K562 (cell line): Measurements from ENCODE around the gene UBA7.

Experiments used
- EZH2 ChIP-seq: IDR thresholded peaks from 2 replicates; pipeline ENCODE4 v1.6.1; 2012; ENCODE audit warnings: low read depth, mild to moderate bottlenecking, inconsistent platforms, low read length, borderline replicate concordance
- RAD21 ChIP-seq, 2 experiments: fragments of 250-450 bp in 1 of 2; fragments of 450-650 bp in 1 of 2; sonication (Bioruptor Pico) in 1 of 2; formaldehyde crosslinking in 1 of 2; IDR thresholded peaks in 1 of 2; conservative IDR thresholded peaks in 1 of 2; 2 replicates each; pipeline versions ENCODE4 v1.4.0 to v1.8.0; 2020 to 2022; ENCODE audit warnings: mild to moderate bottlenecking in 2 of 2, moderate library complexity in 1 of 2
- TEAD4 ChIP-seq, 2 experiments: sonication (generic) in 1 of 2; formaldehyde crosslinking in 1 of 2; IDR thresholded peaks; 2 replicates each; pipeline versions ENCODE4 v1.6.1 to v1.8.0; 2012 to 2022; ENCODE audit warnings: borderline replicate concordance in 1 of 2, inconsistent platforms in 1 of 2, low read length in 1 of 2, mild to moderate bottlenecking in 1 of 2, missing genetic modification reagents in 1 of 2
- TF ChIP-seq, protein P1 (sequence below), 3 experiments: IDR thresholded peaks in 2 of 3; conservative IDR thresholded peaks in 1 of 3; 2 replicates each; pipeline ENCODE4 v1.5.1; 2011 to 2012; ENCODE audit warnings: low read length in 3 of 3, mild to moderate bottlenecking in 3 of 3, control low read depth in 2 of 3, improper control_type of control experiment in 1 of 3, inconsistent platforms in 1 of 3, low read depth in 1 of 3, mixed read lengths in 1 of 3, moderate library complexity in 1 of 3; ENCODE audit not compliant: insufficient read depth in 2 of 3

DNA sequence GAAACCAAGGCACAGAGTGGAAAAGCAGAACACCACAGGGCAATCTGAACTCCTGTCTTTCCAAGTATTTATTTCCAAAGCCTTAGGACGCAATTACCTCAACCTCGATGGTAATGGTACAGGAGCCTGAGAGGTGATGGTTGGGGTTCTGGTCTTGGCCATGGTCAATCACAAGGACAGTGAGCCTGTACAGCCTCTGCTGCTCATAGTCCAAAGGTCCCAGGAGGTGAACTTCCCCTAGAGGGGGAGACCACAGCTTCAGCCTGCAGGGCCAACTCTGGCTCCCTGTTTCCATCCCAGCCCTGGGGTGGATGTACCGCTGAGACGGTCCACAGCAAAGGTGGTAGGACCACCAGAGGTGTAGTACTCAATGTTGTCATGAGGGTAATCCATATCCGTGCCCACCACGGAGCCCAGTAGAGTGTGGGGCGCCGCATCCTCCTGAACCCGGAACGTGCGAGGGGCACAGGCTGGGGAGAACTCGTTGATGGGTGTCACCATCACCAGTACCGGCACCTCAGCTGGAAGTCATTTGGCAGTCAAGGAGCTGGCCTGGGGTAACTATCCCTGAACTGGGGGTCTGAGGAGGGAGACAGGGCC, 20.2 kb downstream of the UBA7 start:
- TF ChIP-seq TEAD4 (IDR thresholded peaks at IDR 0.05; ENCODE audit: low read length) (no peak), TEAD4 (CRISPR knock-in tag; IDR thresholded peaks at IDR 0.05; ENCODE audit: borderline replicate concordance) (no peak), EZH2 (no peak), RAD21 (CRISPR knock-in tag; conservative IDR thresholded peaks at IDR 0.05 in 1 of 2, IDR thresholded peaks at IDR 0.05 in 1 of 2) (no peak)
- TF ChIP-seq, protein P1, sequence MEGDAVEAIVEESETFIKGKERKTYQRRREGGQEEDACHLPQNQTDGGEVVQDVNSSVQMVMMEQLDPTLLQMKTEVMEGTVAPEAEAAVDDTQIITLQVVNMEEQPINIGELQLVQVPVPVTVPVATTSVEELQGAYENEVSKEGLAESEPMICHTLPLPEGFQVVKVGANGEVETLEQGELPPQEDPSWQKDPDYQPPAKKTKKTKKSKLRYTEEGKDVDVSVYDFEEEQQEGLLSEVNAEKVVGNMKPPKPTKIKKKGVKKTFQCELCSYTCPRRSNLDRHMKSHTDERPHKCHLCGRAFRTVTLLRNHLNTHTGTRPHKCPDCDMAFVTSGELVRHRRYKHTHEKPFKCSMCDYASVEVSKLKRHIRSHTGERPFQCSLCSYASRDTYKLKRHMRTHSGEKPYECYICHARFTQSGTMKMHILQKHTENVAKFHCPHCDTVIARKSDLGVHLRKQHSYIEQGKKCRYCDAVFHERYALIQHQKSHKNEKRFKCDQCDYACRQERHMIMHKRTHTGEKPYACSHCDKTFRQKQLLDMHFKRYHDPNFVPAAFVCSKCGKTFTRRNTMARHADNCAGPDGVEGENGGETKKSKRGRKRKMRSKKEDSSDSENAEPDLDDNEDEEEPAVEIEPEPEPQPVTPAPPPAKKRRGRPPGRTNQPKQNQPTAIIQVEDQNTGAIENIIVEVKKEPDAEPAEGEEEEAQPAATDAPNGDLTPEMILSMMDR (IDR thresholded peaks at IDR 0.05 in 2 of 3, conservative IDR thresholded peaks at IDR 0.05 in 1 of 3; ENCODE audit: insufficient read depth in 2 of 3, low read depth in 1 of 3, low read length in 3 of 3): no peak
